Activated T-helper 1 cell treated with anti-CD3 and anti-CD28 coated beads, Interleukin-12 subunit alpha, Interleukin-12 subunit beta, Interleukin-2, Interleukin-4 antibody, amounts not matched to agents 30 ng/mL and 10 ng/mL and 1 ng/mL, durations not matched to agents 14 hours and 24 hours and 36 hours (primary cell): ENCODE measurements around the gene CAMK2B. TPM values are rescaled to one million over a fixed set of nuclear protein-coding genes. Genes with fewer than 3 reads are reported as not detected.
A peak's percentile ranks its signal among the peaks of the same experiment; 100 is the strongest.
"Not testable (repeated sequence)": the region's sequence is repeated elsewhere in the genome, so short reads cannot be mapped to it uniquely, and the experiment has no call there.

Experiments
- DNase-seq: peaks from one replicate; pipeline ENCODE4 v3.0.0; 2021; ENCODE audit warnings: low spot score
- H3K27ac Mint-ChIP-seq: one replicate; pipeline ENCODE4 v1.8.0; 2021; ENCODE audit warnings: mild to moderate bottlenecking, mixed read lengths
- H3K27me3 Mint-ChIP-seq: one replicate; pipeline ENCODE4 v1.8.0; 2022; ENCODE audit warnings: mild to moderate bottlenecking, moderate library complexity, mixed read lengths; ENCODE audit not compliant: insufficient read depth
- H3K36me3 Mint-ChIP-seq: one replicate; pipeline ENCODE4 v1.8.0; 2021; ENCODE audit warnings: low read depth, mixed read lengths
- H3K4me1 Mint-ChIP-seq: one replicate; pipeline ENCODE4 v1.8.0; 2021; ENCODE audit warnings: low read depth, mixed read lengths
- H3K4me3 Mint-ChIP-seq: one replicate; pipeline ENCODE4 v1.8.0; 2021; ENCODE audit warnings: mild to moderate bottlenecking, moderate library complexity, mixed read lengths
- H3K9me3 Mint-ChIP-seq: one replicate; pipeline ENCODE4 v1.8.0; 2021; ENCODE audit warnings: mixed read lengths
- intact Hi-C: fragments of 100-400 bp; cut with micrococcal nuclease; formaldehyde crosslinking; loops from one replicate; pipeline ENCODE4 v1.15.1; 2024
- total RNA-seq: library from RNA; stranded (reverse); gene quantifications from 2 replicates; pipeline ENCODE4 v1.2.3, GENCODE V29; 2022

CAMK2B gene
- total RNA-seq, 1 donor from 2014 or later = 0.47 TPM

GRCh38 chr7:44210107-44210506, 115.3 kb downstream of the CAMK2B start:
- no peaks in the 10 kb centered on the region for H3K9me3 Mint-ChIP-seq
- H3K27me3 Mint-ChIP-seq = no peaks in the 10 kb centered on the region
- H3K4me1 Mint-ChIP-seq = no peaks in the 10 kb centered on the region
- H3K36me3 Mint-ChIP-seq = peaks cover 55% of the 10 kb centered on the region
- H3K27ac Mint-ChIP-seq = no peak overlapping the region
- no peak for DNase-seq
- H3K4me3 Mint-ChIP-seq = no peak overlapping the region
- intact Hi-C loops = no loop called here

- H3K27ac Mint-ChIP-seq = no peak overlapping the region
- peaks cover 59% of the 10 kb centered on the region for H3K36me3 Mint-ChIP-seq
- H3K4me3 Mint-ChIP-seq = no peak overlapping the region
- DNase-seq = no peak
- intact Hi-C loops = no loop called here
- H3K9me3 Mint-ChIP-seq = no peaks in the 10 kb centered on the region
- peaks cover 8% of the 10 kb centered on the region for H3K4me1 Mint-ChIP-seq
- no peaks in the 10 kb centered on the region for H3K27me3 Mint-ChIP-seq
Observed at GRCh38 chr7:44208085-44208484, 117.3 kb downstream of the CAMK2B start.

- intact Hi-C loops = no loop called here
- Mint-ChIP-seq H3K36me3 (peaks cover 48% of the 10 kb centered on the region), H3K4me3 (no peak overlapping the region), H3K27me3 (no peaks in the 10 kb centered on the region), H3K4me1 (peaks cover 23% of the 10 kb centered on the region), H3K27ac (no peak overlapping the region), H3K9me3 (no peaks in the 10 kb centered on the region)
- DNase-seq = no peak
Observed at GRCh38 chr7:44206008-44206407, 119.4 kb downstream of the CAMK2B start.

GRCh38 chr7:44201813-44202212, 123.6 kb downstream of the CAMK2B start:
- Mint-ChIP-seq H3K27me3 (no peaks in the 10 kb centered on the region), H3K9me3 (no peaks in the 10 kb centered on the region), H3K4me3 (peak overlapping the region; percentile 88), H3K36me3 (peaks cover 26% of the 10 kb centered on the region), H3K4me1 (peaks cover 29% of the 10 kb centered on the region), H3K27ac (no peak overlapping the region)
- no peak for DNase-seq
- intact Hi-C loops = loop anchor here (2.0 to 5.0 kb wide), 2 partner anchors 157 to 180 kb away; partner anchors contain the start of gene DBNL

GRCh38 chr7:44200699-44201461, 124.5 kb downstream of the CAMK2B start, which contains the start of gene YKT6:
YKT6 (plus strand) TSS chr7:44200978; CDS start chr7:44201136, 158 bp downstream.
- H3K4me3 Mint-ChIP-seq = peak within 1 kb of the TSS; percentile 88
- DNase-seq = peak; percentile 94
- H3K36me3 Mint-ChIP-seq = peaks cover 19% of the 10 kb centered on the region
- intact Hi-C loops = loop anchor here (1.0 to 5.0 kb wide), 11 partner anchors 55 to 646 kb away; partner anchors contain the start of genes DBNL, NUDCD3, OGDH and POLD2
- peaks cover 37% of the 10 kb centered on the region for H3K4me1 Mint-ChIP-seq
- H3K27me3 Mint-ChIP-seq = no peaks in the 10 kb centered on the region
- H3K27ac Mint-ChIP-seq = peak within 1 kb of the TSS; percentile 52
- no peaks in the 10 kb centered on the region for H3K9me3 Mint-ChIP-seq

- not testable (repeated sequence) for H3K27ac Mint-ChIP-seq, H3K27me3 Mint-ChIP-seq, H3K9me3 Mint-ChIP-seq, DNase-seq
- Mint-ChIP-seq H3K36me3 (peaks cover 15% of the 10 kb centered on the region), H3K4me1 (peaks cover 41% of the 10 kb centered on the region), H3K4me3 (peak overlapping the region; percentile 75)
- intact Hi-C loops = loop anchor here (1.0 to 5.0 kb wide), 11 partner anchors 54 to 647 kb away; partner anchors contain the start of genes DBNL, NUDCD3, OGDH and POLD2
Observed at GRCh38 chr7:44200163-44200562, 125.2 kb downstream of the CAMK2B start.

- H3K4me1 Mint-ChIP-seq = peaks cover 34% of the 10 kb centered on the region
- H3K4me3 Mint-ChIP-seq = no peak overlapping the region
- H3K9me3 Mint-ChIP-seq = no peaks in the 10 kb centered on the region
- H3K27me3 Mint-ChIP-seq = no peaks in the 10 kb centered on the region
- no peak overlapping the region for H3K27ac Mint-ChIP-seq
- peaks cover 2% of the 10 kb centered on the region for H3K36me3 Mint-ChIP-seq
- DNase-seq = no peak
- intact Hi-C loops = no loop called here
Observed at GRCh38 chr7:44197474-44197873, 127.9 kb downstream of the CAMK2B start.

- Mint-ChIP-seq H3K9me3 (no peaks in the 10 kb centered on the region), H3K27ac (no peak overlapping the region), H3K27me3 (no peaks in the 10 kb centered on the region), H3K36me3 (peaks cover 2% of the 10 kb centered on the region), H3K4me1 (peaks cover 24% of the 10 kb centered on the region), H3K4me3 (no peak overlapping the region)
- peak; percentile 10 for DNase-seq
- intact Hi-C loops = loop anchor here (1.0 kb wide), 1 partner anchor 124 kb away; no protein-coding TSS in a partner anchor
Observed at GRCh38 chr7:44196450-44196872, 128.9 kb downstream of the CAMK2B start.

- Mint-ChIP-seq H3K27ac (no peak overlapping the region), H3K4me1 (peaks cover 23% of the 10 kb centered on the region), H3K4me3 (no peak overlapping the region), H3K9me3 (no peaks in the 10 kb centered on the region), H3K27me3 (peaks cover 2% of the 10 kb centered on the region), H3K36me3 (peaks cover under 1% of the 10 kb centered on the region)
- DNase-seq = no peak
- intact Hi-C loops = loop anchor here (1.0 kb wide), 1 partner anchor 124 kb away; no protein-coding TSS in a partner anchor
Observed at GRCh38 chr7:44195889-44196288, 129.5 kb downstream of the CAMK2B start.

GRCh38 chr7:44194562-44195145, 130.7 kb downstream of the CAMK2B start:
- peaks cover 2% of the 10 kb centered on the region for H3K27me3 Mint-ChIP-seq
- no peak overlapping the region for H3K4me3 Mint-ChIP-seq
- H3K4me1 Mint-ChIP-seq = peaks cover 23% of the 10 kb centered on the region
- no peaks in the 10 kb centered on the region for H3K36me3 Mint-ChIP-seq
- intact Hi-C loops = no loop called here
- DNase-seq = no peak
- no peaks in the 10 kb centered on the region for H3K9me3 Mint-ChIP-seq
- H3K27ac Mint-ChIP-seq = no peak overlapping the region

- H3K9me3 Mint-ChIP-seq = no peaks in the 10 kb centered on the region
- intact Hi-C loops = no loop called here
- H3K4me3 Mint-ChIP-seq = no peak overlapping the region
- no peak for DNase-seq
- H3K27ac Mint-ChIP-seq = no peak overlapping the region
- H3K36me3 Mint-ChIP-seq = no peaks in the 10 kb centered on the region
- H3K27me3 Mint-ChIP-seq = peaks cover 2% of the 10 kb centered on the region
- peaks cover 23% of the 10 kb centered on the region for H3K4me1 Mint-ChIP-seq
Observed at GRCh38 chr7:44194069-44194468, 131.3 kb downstream of the CAMK2B start.

GRCh38 chr7:44193011-44193802, 132.2 kb downstream of the CAMK2B start:
- Mint-ChIP-seq H3K9me3 (no peaks in the 10 kb centered on the region), H3K36me3 (no peaks in the 10 kb centered on the region), H3K27ac (no peak overlapping the region), H3K27me3 (peaks cover 2% of the 10 kb centered on the region), H3K4me3 (no peak overlapping the region), H3K4me1 (peaks cover 23% of the 10 kb centered on the region)
- no peak for DNase-seq
- intact Hi-C loops = no loop called here
